ENCODE data around the gene THRAP3. TPM values are rescaled to one million over a fixed set of nuclear protein-coding genes. Genes with fewer than 3 reads are reported as not detected.
A peak's percentile ranks its signal among the peaks of the same experiment; 100 is the strongest.
"Not testable (repeated sequence)": the region's sequence is repeated elsewhere in the genome, so short reads cannot be mapped to it uniquely, and the experiment has no call there.

THRAP3 gene
- total RNA-seq, 1 donor from 2014 or later: 82.4 TPM

- no peak for TF ChIP-seq CTCF (IDR thresholded peaks at IDR 0.05; ENCODE audit: insufficient read depth, low read length, severe bottlenecking)
- Histone ChIP-seq H3K27me3 (ENCODE audit: control insufficient read depth, insufficient read depth, low read length) (no peaks in the 10 kb centered on the region), H3K4me3 (ENCODE audit: low read depth, low read length) (no peak overlapping the region), H3K36me3 (ENCODE audit: control insufficient read depth, insufficient read depth, low read length) (peaks cover 2% of the 10 kb centered on the region)
- DNase-seq (ENCODE audit: low read depth): peak; percentile 85
- FAIRE-seq: no peak
Observed at GRCh38 chr1:36248250-36248894, 24.1 kb downstream of the THRAP3 start.

- TF ChIP-seq CTCF (IDR thresholded peaks at IDR 0.05; ENCODE audit: insufficient read depth, low read length, severe bottlenecking): no peak
- DNase-seq (ENCODE audit: low read depth) (peak; percentile 50), FAIRE-seq (no peak)
- no peak overlapping the region for H3K4me3 ChIP-seq (ENCODE audit: low read depth, low read length)
- no peaks in the 10 kb centered on the region for H3K27me3 ChIP-seq (ENCODE audit: control insufficient read depth, insufficient read depth, low read length)
- H3K36me3 ChIP-seq (ENCODE audit: control insufficient read depth, insufficient read depth, low read length): peaks cover 2% of the 10 kb centered on the region
Observed at GRCh38 chr1:36251794-36252481, 27.7 kb downstream of the THRAP3 start.

- not testable (repeated sequence) for H3K27me3 ChIP-seq (ENCODE audit: control insufficient read depth, insufficient read depth, low read length); H3K4me3 ChIP-seq (ENCODE audit: low read depth, low read length); H3K36me3 ChIP-seq (ENCODE audit: control insufficient read depth, insufficient read depth, low read length); DNase-seq (ENCODE audit: low read depth); FAIRE-seq
Observed at GRCh38 chr1:36252482-36252824, 28.2 kb downstream of the THRAP3 start.

GRCh38 chr1:36253161-36253862, 29.1 kb downstream of the THRAP3 start:
- no peak for FAIRE-seq

GRCh38 chr1:36256558-36257374, 32.5 kb downstream of the THRAP3 start:
- no peak for DNase-seq (ENCODE audit: low read depth)

More at GRCh38 chr1:36253161-36253862, 29.1 kb downstream of the THRAP3 start:
- H3K4me3 ChIP-seq (ENCODE audit: low read depth, low read length): no peak overlapping the region
- peaks cover 2% of the 10 kb centered on the region for H3K36me3 ChIP-seq (ENCODE audit: control insufficient read depth, insufficient read depth, low read length)
- H3K27me3 ChIP-seq (ENCODE audit: control insufficient read depth, insufficient read depth, low read length): no peaks in the 10 kb centered on the region
- no peak for TF ChIP-seq CTCF (IDR thresholded peaks at IDR 0.05; ENCODE audit: insufficient read depth, low read length, severe bottlenecking)
- DNase-seq (ENCODE audit: low read depth): no peak

More at GRCh38 chr1:36256558-36257374, 32.5 kb downstream of the THRAP3 start:
- TF ChIP-seq CTCF (IDR thresholded peaks at IDR 0.05; ENCODE audit: insufficient read depth, low read length, severe bottlenecking): no peak
- Histone ChIP-seq H3K4me3 (ENCODE audit: low read depth, low read length) (no peak overlapping the region), H3K27me3 (ENCODE audit: control insufficient read depth, insufficient read depth, low read length) (no peaks in the 10 kb centered on the region), H3K36me3 (ENCODE audit: control insufficient read depth, insufficient read depth, low read length) (peaks cover 3% of the 10 kb centered on the region)
- FAIRE-seq: no peak

All from bronchial epithelial cell (primary cell).